Smooth muscle cell of the brain vasculature (primary cell): Measurements from ENCODE around the gene AP3D1.

Source experiments
- DNase-seq: peaks from one replicate; pipeline ENCODE4 v3.0.0-alpha.2; 2012; ENCODE audit warnings: low read depth, low spot score

AP3D1 gene

GRCh38 chr19:2128252-2128651 is 23.1 kb downstream of the AP3D1 start:
- DNase-seq: peak; percentile 13

DNA sequence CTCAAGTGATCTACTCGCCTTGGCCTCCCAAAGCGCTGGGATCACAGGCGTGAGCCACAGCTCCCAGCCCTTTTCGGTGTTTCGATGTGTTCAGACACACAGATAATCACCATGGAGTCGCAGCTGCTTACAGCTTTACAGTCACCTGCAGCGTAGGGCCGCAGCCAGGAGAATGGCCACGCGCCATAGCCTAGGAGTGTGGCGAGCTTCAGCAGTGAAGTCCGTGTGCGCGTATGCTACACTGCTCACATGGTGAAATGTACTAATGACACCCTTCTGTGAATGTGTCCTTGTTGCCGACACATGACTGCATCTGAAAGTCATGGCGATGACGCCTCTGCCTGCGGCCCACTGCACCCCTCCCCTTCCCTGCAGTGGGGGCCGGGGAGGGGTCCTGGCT is 23.6 kb downstream of the AP3D1 start:
- DNase-seq: no peak

DNA sequence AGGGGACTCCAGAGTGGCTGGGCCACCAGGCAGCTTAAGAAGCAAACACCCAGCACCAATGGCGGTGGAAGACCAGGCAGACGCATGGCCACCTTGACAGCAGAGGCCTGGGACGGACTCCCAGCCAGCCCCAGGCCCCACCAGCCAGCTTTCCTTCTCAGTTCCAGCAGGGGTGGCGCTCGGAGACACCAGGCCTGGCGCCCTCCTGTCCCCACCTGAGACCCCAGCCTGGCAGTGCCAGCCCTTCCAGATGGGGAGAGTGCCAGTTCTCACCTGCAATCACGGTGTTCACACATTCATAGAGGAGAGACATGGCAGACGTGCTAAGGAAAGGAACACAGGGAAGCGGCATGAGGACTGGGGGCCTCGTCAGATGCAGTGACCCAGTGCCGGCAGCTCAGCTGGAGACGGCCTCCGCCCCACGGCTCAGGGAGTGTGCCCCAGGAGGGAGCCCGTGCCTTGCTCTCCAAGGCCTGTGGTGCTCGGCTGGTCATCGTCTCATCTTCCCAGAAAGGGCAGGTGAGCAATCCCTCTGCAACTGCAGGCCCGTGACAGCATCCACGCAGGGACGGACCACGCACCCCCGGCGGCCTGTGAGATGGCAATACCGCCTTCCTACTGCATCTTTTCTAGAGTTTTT is 24.4 kb downstream of the AP3D1 start:
- DNase-seq: no peak

- DNase-seq: no peak
These were observed 27.5 kb downstream of the AP3D1 start for GRCh38 chr19:2123682-2124387.

- no peak for DNase-seq
These were observed 28.4 kb downstream of the AP3D1 start for GRCh38 chr19:2122982-2123381.

DNA sequence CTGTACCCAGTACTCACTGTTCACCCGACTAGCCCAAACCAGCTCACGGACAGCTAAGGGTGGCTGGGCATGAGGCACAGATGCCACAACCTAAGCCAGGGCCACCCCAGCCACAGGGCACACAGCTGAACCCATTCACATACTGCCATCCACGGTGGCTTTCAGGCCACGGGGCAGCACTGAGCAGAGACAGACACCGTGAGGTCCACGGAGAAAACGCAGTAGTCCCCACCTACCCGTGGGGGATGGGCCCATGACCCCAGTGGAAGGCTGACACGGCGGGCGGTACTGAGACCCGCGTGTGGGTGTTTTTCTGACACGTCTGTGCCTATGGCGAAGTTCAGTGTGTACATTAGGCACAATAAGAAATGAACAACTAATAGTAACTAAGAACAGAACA is 29.1 kb downstream of the AP3D1 start:
- no peak for DNase-seq

DNA sequence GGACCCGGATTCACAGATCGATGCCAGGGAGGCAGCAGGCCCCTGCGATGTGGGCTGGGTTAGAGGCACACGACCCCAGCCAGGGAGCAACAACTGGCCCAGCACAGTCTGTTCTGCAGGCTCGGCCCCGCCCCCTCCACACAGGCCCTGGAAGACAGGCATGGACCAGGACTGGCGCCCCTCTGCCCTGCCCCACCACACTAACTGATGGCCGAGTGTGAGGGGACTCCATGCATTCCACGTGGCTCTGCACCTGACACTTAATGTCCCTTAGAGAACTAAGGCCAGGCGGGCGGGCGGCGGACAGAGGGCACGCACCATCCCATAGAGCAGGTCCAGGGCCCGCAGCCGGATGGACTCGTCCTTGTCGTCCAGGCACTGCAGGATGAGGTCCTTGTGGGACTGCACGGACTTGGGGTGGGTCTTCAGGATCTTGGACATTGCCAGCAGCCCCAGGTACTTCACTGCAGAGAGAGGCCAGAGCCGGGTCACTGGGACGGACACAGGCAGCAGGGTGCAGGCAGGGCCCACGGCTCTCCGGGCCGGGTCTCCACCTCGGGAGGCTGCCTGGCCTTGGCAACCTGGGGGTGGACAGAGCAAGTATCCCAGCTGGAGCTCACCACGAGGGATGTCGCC is 29.8 kb downstream of the AP3D1 start:
- DNase-seq: no peak

DNA sequence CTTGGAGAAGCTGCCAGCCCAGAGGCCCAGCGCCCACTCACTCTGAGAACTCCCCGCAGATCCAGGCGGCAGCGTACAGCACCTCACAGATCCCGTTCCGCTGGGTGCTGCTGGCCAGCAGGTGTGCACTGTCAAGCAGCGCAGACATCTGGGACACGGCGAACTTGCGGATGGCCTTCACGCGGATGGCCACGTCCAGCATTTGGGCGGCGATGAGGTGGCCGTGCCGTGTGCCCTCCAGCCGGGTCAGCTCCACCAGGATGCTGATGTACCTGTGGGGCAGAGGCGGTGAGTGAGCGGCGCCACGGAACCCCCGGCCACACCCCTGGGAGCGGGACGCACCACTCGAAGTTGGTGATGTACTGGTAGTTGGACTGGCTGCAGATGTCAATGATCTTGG is 30.5 kb downstream of the AP3D1 start:
- DNase-seq: no peak

DNA sequence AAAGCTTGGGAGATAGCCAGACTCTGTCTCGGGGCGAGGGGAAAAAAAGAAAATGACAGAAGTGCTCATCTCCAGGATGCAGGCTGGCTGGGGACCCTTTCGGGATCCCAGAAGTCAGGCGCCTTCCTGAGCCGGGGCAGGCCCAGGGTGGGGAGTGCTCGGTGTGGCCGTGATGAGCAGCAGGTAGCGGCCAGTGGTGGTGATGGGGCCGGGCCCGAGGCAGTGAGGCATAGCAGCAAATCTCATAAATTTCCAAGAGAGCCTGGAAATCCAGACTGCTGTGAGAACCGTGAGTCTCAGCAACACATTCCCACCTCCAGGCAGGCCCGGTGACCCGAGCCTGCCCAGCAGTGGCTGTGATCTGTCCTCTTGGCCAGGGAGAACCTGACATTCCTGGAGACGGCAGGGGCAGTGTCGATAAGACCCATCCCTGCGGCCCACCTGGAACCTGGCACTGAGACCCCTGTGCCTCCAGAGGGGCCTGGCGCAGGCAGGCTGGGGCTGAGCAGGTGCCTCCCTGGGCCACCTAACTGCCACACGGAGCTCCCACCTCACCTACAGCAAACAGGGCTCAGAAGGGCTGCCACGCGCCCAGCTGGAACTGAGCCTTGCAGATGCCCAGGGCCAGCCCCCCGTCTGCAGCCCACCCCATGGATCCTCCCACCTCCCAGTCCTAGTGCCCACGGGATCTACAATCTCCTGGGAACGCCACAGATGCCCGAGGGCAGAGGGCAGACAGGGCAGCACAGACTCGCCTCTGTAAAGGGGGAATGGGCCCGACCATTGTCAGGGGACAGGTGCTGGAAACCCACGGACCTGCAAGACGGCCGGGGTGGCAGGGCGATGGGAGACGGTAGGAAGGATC is 31.2 kb downstream of the AP3D1 start:
- DNase-seq: no peak

- DNase-seq: no peak
These were observed 32.9 kb downstream of the AP3D1 start for GRCh38 chr19:2118438-2118837.

DNA sequence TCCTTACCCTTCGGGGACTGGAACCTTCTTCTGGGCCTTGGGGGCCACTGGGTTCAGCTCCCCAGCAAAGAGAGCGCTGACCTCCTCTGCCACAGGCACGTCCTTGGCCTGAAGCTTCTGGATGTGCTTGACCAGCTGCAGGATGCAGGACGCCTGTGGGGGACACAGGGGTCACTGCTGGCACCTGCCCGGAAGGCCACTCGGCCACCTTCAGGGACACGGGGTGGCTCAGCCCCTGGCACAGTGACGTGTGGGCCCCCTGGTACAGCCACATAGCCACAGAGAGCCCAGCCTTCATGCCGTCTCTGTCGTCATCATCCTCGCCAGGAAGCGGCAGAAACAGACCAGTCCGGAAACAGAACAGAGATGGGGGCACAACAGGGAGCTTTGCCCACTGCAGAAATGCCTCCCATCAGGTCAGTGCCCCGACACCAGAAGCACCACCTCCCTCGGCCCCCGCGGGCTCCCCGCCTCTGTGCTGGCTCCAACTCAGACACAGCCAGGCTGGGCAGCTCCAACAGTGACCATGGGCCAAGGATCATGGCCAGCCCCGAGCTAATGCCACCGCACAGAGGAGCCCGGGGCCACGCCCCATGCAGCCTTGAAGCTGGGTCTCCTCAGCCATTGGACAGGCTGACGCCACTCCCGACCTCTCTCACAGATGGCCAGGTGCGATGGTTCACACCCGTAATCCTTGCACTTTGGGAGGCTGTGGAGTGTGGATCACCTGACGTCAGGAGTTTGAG is 34.0 kb downstream of the AP3D1 start:
- no peak for DNase-seq

GRCh38 chr19:2116507-2116906 is 34.9 kb downstream of the AP3D1 start:
- DNase-seq: no peak

DNA sequence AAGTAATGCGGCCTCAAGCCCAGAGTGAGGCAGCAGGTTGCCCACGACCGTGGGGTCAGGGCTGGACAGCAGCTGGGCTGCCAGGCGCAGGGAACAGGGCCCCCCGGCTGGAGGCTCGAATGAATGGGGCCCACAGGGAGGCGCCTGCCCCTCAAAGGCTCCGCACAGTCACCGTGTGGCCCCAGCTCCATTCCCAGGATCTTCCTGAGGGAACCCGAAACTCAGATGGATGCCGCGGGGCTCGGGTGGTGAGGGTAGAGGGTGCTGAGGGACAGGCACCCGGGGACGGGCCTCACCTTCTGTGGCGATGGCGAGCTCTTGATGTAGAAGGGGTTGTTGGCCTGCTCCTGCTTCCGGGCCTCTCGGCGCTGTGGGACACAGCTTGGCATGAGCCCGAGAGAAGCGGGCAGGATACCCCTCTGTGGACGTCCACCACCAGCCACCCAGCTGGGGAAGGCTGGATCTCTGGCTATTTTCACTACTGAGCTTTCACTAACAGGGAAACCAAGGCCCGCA is 35.4 kb downstream of the AP3D1 start:
- DNase-seq: no peak

GRCh38 chr19:2115324-2115723 is 36.0 kb downstream of the AP3D1 start:
- DNase-seq: no peak

GRCh38 chr19:2114821-2115220 is 36.5 kb downstream of the AP3D1 start:
- DNase-seq: no peak

GRCh38 chr19:2114218-2114617 is 37.1 kb downstream of the AP3D1 start:
- DNase-seq: no peak

DNA sequence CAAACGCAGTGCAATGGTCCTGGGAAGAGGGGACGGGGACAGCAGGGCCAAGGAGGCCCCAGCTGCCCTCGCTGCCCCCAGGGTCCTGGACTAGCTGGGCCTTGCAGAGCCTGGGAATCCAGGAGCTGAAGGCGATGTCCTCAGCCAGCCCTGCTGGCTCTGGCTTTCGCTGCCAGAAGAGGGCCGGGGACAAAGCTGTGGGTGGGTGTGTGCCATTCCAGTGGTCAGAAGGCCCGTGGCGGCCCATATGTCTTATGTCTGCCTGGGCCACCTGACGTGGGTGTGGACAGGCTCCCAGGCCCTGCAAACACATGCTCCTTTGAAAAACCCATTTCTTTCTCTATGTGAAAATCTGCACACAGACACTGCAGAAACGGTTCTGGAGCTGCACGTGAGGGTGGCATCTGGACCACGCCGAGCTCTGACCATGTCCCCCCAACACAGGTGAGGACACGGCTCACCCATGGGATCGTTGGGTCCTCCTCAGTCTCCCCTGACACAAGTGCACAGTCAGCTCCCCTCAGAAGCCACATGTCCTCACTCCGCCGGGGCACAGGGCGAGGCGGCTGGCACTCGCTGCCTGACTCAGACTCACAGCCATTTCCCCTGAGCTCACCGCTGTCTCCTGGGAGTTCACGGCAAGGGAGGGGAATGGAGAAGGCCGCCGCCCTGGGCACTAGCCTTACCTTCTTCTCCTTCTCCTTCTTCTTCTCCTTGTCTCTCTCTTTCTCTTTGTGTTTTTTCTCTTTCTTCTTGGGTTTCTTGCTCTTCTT is 37.7 kb downstream of the AP3D1 start:
- no peak for DNase-seq

- DNase-seq: no peak
These were observed 38.6 kb downstream of the AP3D1 start for GRCh38 chr19:2112516-2113320.

DNA sequence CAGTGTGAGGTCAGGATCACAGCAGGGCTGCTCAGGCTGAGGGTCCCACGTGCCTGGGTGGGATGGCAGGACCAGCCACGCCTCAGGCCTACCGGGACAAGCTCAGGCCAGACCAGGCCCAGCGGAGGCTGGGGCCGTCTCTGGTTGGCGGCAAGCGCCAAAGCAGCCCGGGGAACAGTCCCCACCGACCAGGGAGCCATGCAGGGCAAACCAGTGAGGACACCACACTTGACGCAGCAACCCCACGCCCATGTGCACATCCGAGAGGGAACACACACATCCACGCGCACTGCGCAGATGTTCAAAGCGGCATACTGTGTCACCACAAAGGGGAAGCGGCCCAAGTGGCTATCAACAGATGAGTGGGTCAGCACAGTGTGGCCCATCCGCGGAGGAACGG is 39.5 kb downstream of the AP3D1 start:
- no peak for DNase-seq

GRCh38 chr19:2111425-2111824 is 39.9 kb downstream of the AP3D1 start:
- no peak for DNase-seq
